Mononuclear cell (primary cell): ENCODE results near the gene SRSF2. TPM values are rescaled to one million over a fixed set of nuclear protein-coding genes. Genes with fewer than 3 reads are reported as not detected.
A peak's percentile ranks its signal among the peaks of the same experiment; 100 is the strongest.

Experiments
- H3K27me3 ChIP-seq: 2 replicates; pipeline ENCODE4 v1.6.0; 2011; ENCODE audit warnings: low read length, control low read depth; ENCODE audit not compliant: insufficient read depth
- H3K4me1 ChIP-seq: 2 replicates; pipeline ENCODE4 v1.5.1; 2011; ENCODE audit warnings: mild to moderate bottlenecking, low read length, control low read depth; ENCODE audit not compliant: insufficient read depth
- H3K4me3 ChIP-seq: 2 replicates; pipeline ENCODE4 v1.5.1; 2011; ENCODE audit warnings: mild to moderate bottlenecking, low read length, moderate library complexity
- H3K9me3 ChIP-seq: 2 replicates; pipeline ENCODE4 v1.5.1; 2011; ENCODE audit warnings: low read depth, mild to moderate bottlenecking, control low read depth, low read length
- total RNA-seq: library from RNA; depleted of rRNA; stranded (reverse); fragments of >200 nt; gene quantifications from one replicate; pipeline ENCODE4 v1.2.3, GENCODE V29; 2012

SRSF2 gene
- total RNA-seq = 288 TPM

GRCh38 chr17:76737082-76737675, at the start of gene SRSF2:
SRSF2 (minus strand) TSS chr17:76737331; CDS start chr17:76737160, 171 bp downstream.
- peaks cover 48% of the 10 kb centered on the region for H3K4me1 ChIP-seq
- peak within 1 kb of the TSS; percentile 98 for H3K4me3 ChIP-seq
- no peaks in the 10 kb centered on the region for H3K27me3 ChIP-seq
- H3K9me3 ChIP-seq = no peaks in the 10 kb centered on the region

- no peaks in the 10 kb centered on the region for H3K4me1 ChIP-seq
- H3K9me3 ChIP-seq = no peaks in the 10 kb centered on the region
- H3K4me3 ChIP-seq = no peak overlapping the region
- H3K27me3 ChIP-seq = no peaks in the 10 kb centered on the region
These were observed 47.8 kb upstream of the SRSF2 start for GRCh38 chr17:76784926-76785325.

- H3K4me3 ChIP-seq = no peak overlapping the region
- no peaks in the 10 kb centered on the region for H3K27me3 ChIP-seq
- no peaks in the 10 kb centered on the region for H3K4me1 ChIP-seq
- H3K9me3 ChIP-seq = no peaks in the 10 kb centered on the region
These were observed 46.0 kb upstream of the SRSF2 start for GRCh38 chr17:76783146-76783545.

GRCh38 chr17:76781056-76781982, 44.2 kb upstream of the SRSF2 start:
- Histone ChIP-seq H3K4me1 (no peaks in the 10 kb centered on the region), H3K9me3 (no peaks in the 10 kb centered on the region), H3K4me3 (no peak overlapping the region), H3K27me3 (no peaks in the 10 kb centered on the region)

- peaks cover 10% of the 10 kb centered on the region for H3K4me1 ChIP-seq
- H3K27me3 ChIP-seq = no peaks in the 10 kb centered on the region
- no peaks in the 10 kb centered on the region for H3K9me3 ChIP-seq
- H3K4me3 ChIP-seq = no peak overlapping the region
These were observed 38.0 kb upstream of the SRSF2 start for GRCh38 chr17:76775021-76775600.

DNA sequence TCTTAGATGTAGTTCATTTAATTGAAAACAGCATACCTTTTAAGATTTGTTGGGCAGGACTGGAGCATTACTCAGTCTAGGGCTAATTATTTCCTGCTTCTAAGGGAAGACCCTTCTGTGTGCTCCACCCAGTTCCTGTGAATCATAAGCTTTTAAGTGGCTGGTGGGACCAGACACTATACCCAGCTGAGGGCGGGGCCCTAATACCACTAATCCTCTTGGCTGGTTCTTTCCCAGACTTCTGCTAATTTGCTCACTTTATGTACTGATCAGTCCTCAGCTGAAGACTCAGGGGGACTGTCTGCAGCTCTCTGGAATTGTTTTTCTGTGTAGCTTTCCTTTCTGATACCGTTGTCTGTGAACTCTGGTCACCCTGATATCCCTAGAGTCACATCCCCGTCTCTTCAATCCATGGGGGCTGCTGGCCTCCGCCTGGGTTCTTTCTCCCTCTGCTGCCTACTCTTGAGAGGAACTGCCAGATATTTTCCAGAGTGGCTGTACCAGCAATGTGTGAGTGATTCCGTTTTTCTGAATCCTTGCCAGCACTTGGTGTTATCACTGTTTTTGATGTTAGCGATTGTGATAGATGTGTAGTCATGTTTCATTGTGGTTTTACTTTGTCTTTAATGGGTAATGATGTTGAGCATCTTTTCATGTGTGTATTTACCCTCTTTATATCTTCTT, 35.9 kb upstream of the SRSF2 start:
- no peaks in the 10 kb centered on the region for H3K27me3 ChIP-seq
- H3K4me3 ChIP-seq = no peak overlapping the region
- peaks cover 10% of the 10 kb centered on the region for H3K4me1 ChIP-seq
- no peaks in the 10 kb centered on the region for H3K9me3 ChIP-seq

DNA sequence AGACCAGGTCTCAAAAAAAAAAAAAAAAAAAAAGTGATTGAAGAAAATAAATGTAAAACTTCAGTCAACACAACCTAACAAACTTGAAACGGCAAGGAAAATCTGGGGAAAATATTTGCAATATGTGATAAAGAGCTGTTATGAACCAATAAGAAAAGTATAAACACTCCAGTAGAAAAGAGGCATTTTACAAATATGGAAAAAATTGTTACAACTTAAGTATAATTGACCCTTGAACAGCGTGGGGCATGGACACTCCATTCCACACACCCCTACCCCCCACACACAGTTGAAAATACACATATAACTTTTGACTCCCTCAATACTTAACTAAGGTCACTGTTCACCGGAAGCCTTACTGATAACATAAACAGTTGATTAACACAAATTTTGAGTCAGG, 21.4 kb upstream of the SRSF2 start:
- Histone ChIP-seq H3K27me3 (no peaks in the 10 kb centered on the region), H3K9me3 (no peaks in the 10 kb centered on the region), H3K4me1 (no peaks in the 10 kb centered on the region), H3K4me3 (no peak overlapping the region)

DNA sequence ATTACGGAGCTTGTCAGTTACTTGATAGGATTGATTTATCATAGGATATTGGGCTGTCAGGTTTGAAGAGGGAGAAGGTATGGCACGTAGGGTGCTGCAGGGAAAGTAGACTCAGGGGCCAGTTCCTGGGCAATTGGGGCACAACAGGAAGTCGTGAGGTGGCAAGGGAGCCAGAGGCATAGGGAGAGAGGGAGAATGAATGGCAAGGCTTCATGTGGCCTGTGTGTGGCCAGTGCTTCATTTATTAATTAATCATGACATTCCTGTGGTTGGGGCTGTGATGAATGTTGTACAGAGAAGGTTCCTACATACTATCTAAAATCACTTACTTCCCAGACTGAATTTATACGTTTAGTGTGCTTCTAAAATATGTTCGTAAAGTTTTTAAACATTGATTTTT, 20.1 kb upstream of the SRSF2 start:
- Histone ChIP-seq H3K27me3 (no peaks in the 10 kb centered on the region), H3K4me1 (peaks cover 3% of the 10 kb centered on the region), H3K4me3 (no peak overlapping the region), H3K9me3 (no peaks in the 10 kb centered on the region)

- H3K9me3 ChIP-seq = no peaks in the 10 kb centered on the region
- H3K4me1 ChIP-seq = peaks cover 4% of the 10 kb centered on the region
- no peak overlapping the region for H3K4me3 ChIP-seq
- H3K27me3 ChIP-seq = no peaks in the 10 kb centered on the region
These were observed 18.2 kb upstream of the SRSF2 start for GRCh38 chr17:76755285-76755684.

DNA sequence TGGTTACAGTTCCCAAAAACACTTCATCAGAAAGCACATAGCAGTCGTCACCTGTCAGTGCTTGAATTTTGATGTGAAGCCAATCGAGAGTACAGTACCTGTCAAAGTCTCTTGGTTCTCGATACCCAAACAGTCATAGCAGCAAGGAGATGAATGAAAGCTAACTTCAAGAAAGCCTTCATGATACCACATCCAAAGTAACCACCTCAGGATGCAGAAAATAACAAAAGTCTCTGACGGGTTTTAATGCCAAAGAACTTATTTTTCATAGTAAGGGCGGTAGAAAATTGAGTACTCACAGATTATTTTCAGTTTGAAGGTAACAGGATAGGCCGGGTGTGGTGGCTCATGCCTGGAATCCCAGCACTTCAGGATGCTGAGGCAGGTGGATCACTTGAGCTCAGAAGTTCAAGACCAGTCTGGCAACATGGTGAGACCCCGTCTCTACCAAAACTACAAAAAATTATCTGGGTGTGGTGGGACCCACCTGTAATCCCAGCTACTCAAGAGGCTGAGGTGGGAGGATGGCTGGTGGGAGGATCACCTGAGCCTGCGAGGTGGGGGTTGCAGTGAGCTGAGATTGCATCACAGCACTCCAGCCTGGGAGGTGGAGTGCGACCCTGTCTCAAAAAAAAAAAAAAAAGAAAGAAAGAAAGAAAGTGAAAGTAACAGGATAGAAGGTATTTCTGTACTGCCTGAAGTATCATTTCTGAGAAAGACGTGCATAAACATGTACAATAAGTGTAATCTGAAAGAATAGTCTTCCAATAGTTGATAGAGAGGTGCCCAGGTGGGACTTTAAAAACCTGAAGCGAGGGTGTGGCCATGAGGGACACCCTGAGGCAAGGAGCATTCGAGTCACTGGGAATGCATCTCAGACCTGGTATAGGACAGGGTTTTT, 16.2 kb upstream of the SRSF2 start:
- no peaks in the 10 kb centered on the region for H3K9me3 ChIP-seq
- H3K27me3 ChIP-seq = no peaks in the 10 kb centered on the region
- H3K4me1 ChIP-seq = peaks cover 4% of the 10 kb centered on the region
- peak overlapping the region; percentile 24 for H3K4me3 ChIP-seq

GRCh38 chr17:76752006-76752405, 14.9 kb upstream of the SRSF2 start:
- H3K4me3 ChIP-seq = no peak overlapping the region
- no peaks in the 10 kb centered on the region for H3K27me3 ChIP-seq

GRCh38 chr17:76751416-76751993, 14.4 kb upstream of the SRSF2 start:
- Histone ChIP-seq H3K9me3 (no peaks in the 10 kb centered on the region), H3K27me3 (no peaks in the 10 kb centered on the region), H3K4me1 (peaks cover 4% of the 10 kb centered on the region), H3K4me3 (no peak overlapping the region)

More at GRCh38 chr17:76752006-76752405, 14.9 kb upstream of the SRSF2 start:
- Histone ChIP-seq H3K4me1 (peaks cover 4% of the 10 kb centered on the region), H3K9me3 (no peaks in the 10 kb centered on the region)

DNA sequence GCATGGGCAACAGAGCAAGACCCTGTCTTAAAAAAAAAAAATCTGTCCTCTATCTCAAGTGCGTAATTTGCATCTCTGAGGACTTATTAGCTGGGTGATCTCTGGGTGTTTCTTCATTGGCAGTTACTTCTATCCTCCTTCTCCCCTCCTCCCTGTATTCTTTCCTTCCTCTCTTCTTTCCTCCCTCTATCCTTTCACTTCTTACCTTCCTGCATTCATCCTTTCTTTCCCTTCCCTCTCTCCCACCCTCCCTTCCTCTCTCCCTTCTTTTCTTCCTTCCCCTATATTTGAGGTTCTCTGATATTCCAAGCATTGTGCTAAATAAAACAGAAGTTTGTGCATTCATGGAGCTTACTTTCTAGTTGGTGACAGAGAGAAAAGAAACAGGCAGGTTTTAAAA, 11.5 kb upstream of the SRSF2 start:
- Histone ChIP-seq H3K9me3 (no peaks in the 10 kb centered on the region), H3K4me3 (no peak overlapping the region), H3K27me3 (no peaks in the 10 kb centered on the region), H3K4me1 (peaks cover 4% of the 10 kb centered on the region)
